ENCODE results near the gene RASAL1. TPM values are rescaled to one million over a fixed set of nuclear protein-coding genes. Genes with fewer than 3 reads are reported as not detected.

RASAL1 gene
- total RNA-seq, 1 experiment from 2014 or later, result 16.0 TPM

GRCh38 chr12:113066813-113067400 is 68.7 kb downstream of the RASAL1 start:
- H3K27ac ChIP-seq (ENCODE audit: low read depth, low read length), result no peak overlapping the region
- ChIA-PET RAD21 (ENCODE audit: low non-redundant PET in 1 of 2, low total read pairs in 2 of 2, uncharacterized antibody in 2 of 2, unreplicated experiment in 2 of 2) (no interaction called here), CTCF (no interaction called here), POLR2A (no interaction called here)
- no peaks in the 10 kb centered on the region for H3K79me2 ChIP-seq (ENCODE audit: insufficient read depth, low read length)
- H3K27me3 ChIP-seq (ENCODE audit: insufficient read depth, low read length), result no peaks in the 10 kb centered on the region
- no peaks in the 10 kb centered on the region for H3K4me1 ChIP-seq (ENCODE audit: control insufficient read depth in 1 of 2, insufficient read depth in 2 of 2, low read length in 2 of 2)
- TF ChIP-seq JUND (IDR thresholded peaks at IDR 0.05), result no peak
- TF ChIP-seq EGR1 (IDR thresholded peaks at IDR 0.05; ENCODE audit: low read depth), result no peak
- TF ChIP-seq ZNF274 (IDR thresholded peaks at IDR 0.05; ENCODE audit: low read depth, low read length), result no peak
- no peak for TF ChIP-seq ATF3 (IDR thresholded peaks at IDR 0.05)
- TF ChIP-seq MAX (IDR thresholded peaks at IDR 0.05), result no peak
- TF ChIP-seq CBX3 (IDR thresholded peaks at IDR 0.05; ENCODE audit: low read depth), result no peak
- TF ChIP-seq POLR2AphosphoS5 (IDR thresholded peaks at IDR 0.05; ENCODE audit: low read depth, low read length), result no peak
- no peak for TF ChIP-seq RAD21 (IDR thresholded peaks at IDR 0.05; ENCODE audit: low read depth)
- no peak for TF ChIP-seq REST (IDR thresholded peaks at IDR 0.05; ENCODE audit: low read depth)
- no peak for TF ChIP-seq SIN3A (IDR thresholded peaks at IDR 0.05; ENCODE audit: low read depth)
- no peak for TF ChIP-seq YY1 (IDR thresholded peaks at IDR 0.05; ENCODE audit: extremely low read depth, insufficient replicate concordance, low read depth, low read length)
- H3K36me3 ChIP-seq (ENCODE audit: control insufficient read depth in 1 of 2, insufficient read depth in 2 of 2, low read length in 2 of 2), result no peaks in the 10 kb centered on the region
- no peak overlapping the region for H3K4me2 ChIP-seq (ENCODE audit: low read length)
- H3K9ac ChIP-seq (ENCODE audit: low read length), result no peak overlapping the region
- no peak overlapping the region for H3K4me3 ChIP-seq (replicated peaks in 1 of 2; ENCODE audit: low read depth in 1 of 2, low read length in 2 of 2)
- BruUV-seq (replicated peaks), result no TSS peak
- H2AFZ ChIP-seq (ENCODE audit: low read depth, low read length, poor library complexity, severe bottlenecking), result no peak overlapping the region
- intact Hi-C loops (cut with micrococcal nuclease), result no loop called here
- no peaks in the 10 kb centered on the region for H3K9me3 ChIP-seq (ENCODE audit: control insufficient read depth in 1 of 2, insufficient read depth in 1 of 2, low read depth in 1 of 2, low read length in 2 of 2)
- no peak for ATAC-seq
- H3K9me2 ChIP-seq (ENCODE audit: insufficient read depth), result no peaks in the 10 kb centered on the region
- no peaks in the 10 kb centered on the region for H4K20me1 ChIP-seq (ENCODE audit: insufficient read depth)
- DNase-seq (ENCODE audit: low read depth, low spot score), result no peak
